ENCODE measurements around the gene PPCDC. TPM values are rescaled to one million over a fixed set of nuclear protein-coding genes. Genes with fewer than 3 reads are reported as not detected.

Gene PPCDC
- total RNA-seq, 1 donor from 2014 or later, result 13.5 TPM

- H3K36me3 Mint-ChIP-seq (ENCODE audit: low read depth), result peaks cover 2% of the 10 kb centered on the region
- ATAC-seq (ENCODE audit: low read depth) (no peak), DNase-seq (no peak)
- H3K9me3 Mint-ChIP-seq, result peaks cover 4% of the 10 kb centered on the region
- TF ChIP-seq, protein P1, sequence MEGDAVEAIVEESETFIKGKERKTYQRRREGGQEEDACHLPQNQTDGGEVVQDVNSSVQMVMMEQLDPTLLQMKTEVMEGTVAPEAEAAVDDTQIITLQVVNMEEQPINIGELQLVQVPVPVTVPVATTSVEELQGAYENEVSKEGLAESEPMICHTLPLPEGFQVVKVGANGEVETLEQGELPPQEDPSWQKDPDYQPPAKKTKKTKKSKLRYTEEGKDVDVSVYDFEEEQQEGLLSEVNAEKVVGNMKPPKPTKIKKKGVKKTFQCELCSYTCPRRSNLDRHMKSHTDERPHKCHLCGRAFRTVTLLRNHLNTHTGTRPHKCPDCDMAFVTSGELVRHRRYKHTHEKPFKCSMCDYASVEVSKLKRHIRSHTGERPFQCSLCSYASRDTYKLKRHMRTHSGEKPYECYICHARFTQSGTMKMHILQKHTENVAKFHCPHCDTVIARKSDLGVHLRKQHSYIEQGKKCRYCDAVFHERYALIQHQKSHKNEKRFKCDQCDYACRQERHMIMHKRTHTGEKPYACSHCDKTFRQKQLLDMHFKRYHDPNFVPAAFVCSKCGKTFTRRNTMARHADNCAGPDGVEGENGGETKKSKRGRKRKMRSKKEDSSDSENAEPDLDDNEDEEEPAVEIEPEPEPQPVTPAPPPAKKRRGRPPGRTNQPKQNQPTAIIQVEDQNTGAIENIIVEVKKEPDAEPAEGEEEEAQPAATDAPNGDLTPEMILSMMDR (IDR thresholded peaks at IDR 0.05), result no peak
- no peak overlapping the region for H3K27ac Mint-ChIP-seq
- ChIA-PET POLR2A (no interaction called here), CTCF (no interaction called here)
- H3K4me3 Mint-ChIP-seq, result no peak overlapping the region
- intact Hi-C loops (cut with micrococcal nuclease), result no loop called here
- peaks cover 21% of the 10 kb centered on the region for H3K4me1 Mint-ChIP-seq
- H3K27me3 Mint-ChIP-seq, result no peaks in the 10 kb centered on the region
These were observed 39.9 kb downstream of the PPCDC start for GRCh38 chr15:75063338-75063737.

DNA sequence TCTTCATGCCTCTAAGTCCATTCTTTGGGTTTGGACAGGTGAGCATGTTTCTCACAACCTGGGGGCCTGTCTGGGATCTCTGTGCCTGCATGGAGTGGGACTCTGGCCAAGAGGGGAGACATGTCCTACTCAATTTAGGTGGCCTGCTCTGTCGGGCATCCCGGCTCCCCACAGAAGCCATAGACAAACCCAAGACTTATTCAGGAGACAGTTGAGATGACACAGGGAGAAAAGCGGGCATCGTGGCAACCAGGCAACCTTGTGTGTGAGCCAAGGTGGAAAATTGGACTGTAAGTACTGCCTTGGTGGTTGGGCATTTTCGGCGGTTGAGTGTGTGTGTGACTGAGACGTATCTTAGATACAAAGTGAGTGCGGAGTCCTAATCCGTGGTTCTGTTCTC, 40.5 kb downstream of the PPCDC start:
- TF ChIP-seq, protein P1 (IDR thresholded peaks at IDR 0.05), result no peak
- H3K27me3 Mint-ChIP-seq, result no peaks in the 10 kb centered on the region
- H3K36me3 Mint-ChIP-seq (ENCODE audit: low read depth), result peaks cover 2% of the 10 kb centered on the region
- no peak overlapping the region for H3K27ac Mint-ChIP-seq
- no peak overlapping the region for H3K4me3 Mint-ChIP-seq
- H3K9me3 Mint-ChIP-seq, result peaks cover 4% of the 10 kb centered on the region
- POLR2A ChIA-PET, result no interaction called here
- intact Hi-C loops (cut with micrococcal nuclease), result no loop called here
- no peak for ATAC-seq (ENCODE audit: low read depth)
- CTCF ChIA-PET, result no interaction called here
- DNase-seq, result no peak
- peaks cover 26% of the 10 kb centered on the region for H3K4me1 Mint-ChIP-seq

DNA sequence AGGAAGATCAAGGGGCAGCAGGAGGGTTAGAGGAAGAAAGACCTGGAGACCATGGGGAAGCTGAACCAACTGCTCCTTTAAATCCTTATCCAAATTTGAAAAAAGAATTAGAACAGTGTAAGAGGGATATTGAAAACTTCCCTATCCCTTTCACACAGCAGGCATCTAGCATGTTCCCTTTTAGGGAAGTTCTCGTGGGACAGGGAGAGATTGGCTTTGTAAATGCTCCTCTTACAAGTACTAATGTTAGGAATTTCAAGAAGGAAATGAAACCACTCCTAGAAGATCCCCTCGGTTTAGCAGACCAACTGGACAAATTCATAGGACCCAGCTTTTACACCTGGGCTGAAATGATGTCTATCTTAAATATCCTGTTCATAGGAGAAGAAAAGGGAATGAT, 41.5 kb downstream of the PPCDC start:
- TF ChIP-seq, protein P1 (IDR thresholded peaks at IDR 0.05), result no peak
- Mint-ChIP-seq H3K27ac (no peak overlapping the region), H3K9me3 (peaks cover 4% of the 10 kb centered on the region), H3K4me1 (peaks cover 36% of the 10 kb centered on the region), H3K27me3 (no peaks in the 10 kb centered on the region), H3K4me3 (no peak overlapping the region), H3K36me3 (ENCODE audit: low read depth) (peaks cover 2% of the 10 kb centered on the region)
- ChIA-PET POLR2A (interaction anchor here (6.1 kb wide), 1 partner anchor 21 kb away, joined by 40 read pairs; no protein-coding TSS in a partner anchor), CTCF (interaction anchor here (0.8 to 4.1 kb wide), 3 partner anchors 10 to 31 kb away, joined by 3 to 23 read pairs (median 3); no protein-coding TSS in a partner anchor)
- DNase-seq (no peak), ATAC-seq (ENCODE audit: low read depth) (no peak)
- intact Hi-C loops (cut with micrococcal nuclease), result no loop called here

- DNase-seq (no peak), ATAC-seq (ENCODE audit: low read depth) (no peak)
- Mint-ChIP-seq H3K36me3 (ENCODE audit: low read depth) (peaks cover 2% of the 10 kb centered on the region), H3K4me1 (peaks cover 42% of the 10 kb centered on the region), H3K4me3 (no peak overlapping the region), H3K9me3 (peaks cover 4% of the 10 kb centered on the region), H3K27me3 (no peaks in the 10 kb centered on the region), H3K27ac (no peak overlapping the region)
- intact Hi-C loops (cut with micrococcal nuclease), result no loop called here
- ChIA-PET POLR2A (interaction anchor here (1.0 to 6.1 kb wide), 3 partner anchors 22 to 136 kb away, joined by 5 to 40 read pairs (median 8); partner anchors contain the start of gene C15orf39), CTCF (interaction anchor here (0.8 to 4.1 kb wide), 2 partner anchors 23 to 32 kb away, joined by 3 to 23 read pairs; no protein-coding TSS in a partner anchor)
- TF ChIP-seq, protein P1 (IDR thresholded peaks at IDR 0.05), result no peak
These were observed 42.1 kb downstream of the PPCDC start for GRCh38 chr15:75065467-75065850.

- TF ChIP-seq, protein P1 (IDR thresholded peaks at IDR 0.05), result no peak
- Mint-ChIP-seq H3K4me3 (no peak overlapping the region), H3K27ac (no peak overlapping the region), H3K4me1 (peaks cover 46% of the 10 kb centered on the region), H3K36me3 (ENCODE audit: low read depth) (peaks cover 2% of the 10 kb centered on the region), H3K27me3 (no peaks in the 10 kb centered on the region), H3K9me3 (peaks cover 4% of the 10 kb centered on the region)
- ATAC-seq (ENCODE audit: low read depth) (no peak), DNase-seq (no peak)
- ChIA-PET CTCF (interaction anchor here (4.1 kb wide), 1 partner anchor 23 kb away, joined by 23 read pairs; no protein-coding TSS in a partner anchor), POLR2A (interaction anchor here (0.6 to 6.1 kb wide), 6 partner anchors 11 to 135 kb away, joined by 3 to 40 read pairs (median 6); partner anchors contain the start of gene C15orf39)
- intact Hi-C loops (cut with micrococcal nuclease), result no loop called here
These were observed 42.6 kb downstream of the PPCDC start for GRCh38 chr15:75065851-75066509.
